ENCODE results near the gene CCND1. TPM values are rescaled to one million over a fixed set of nuclear protein-coding genes. Genes with fewer than 3 reads are reported as not detected.
A peak's percentile ranks its signal among the peaks of the same experiment; 100 is the strongest.

Gene CCND1
- total RNA-seq, 1 experiment from 2014 or later, result 392 TPM

DNA sequence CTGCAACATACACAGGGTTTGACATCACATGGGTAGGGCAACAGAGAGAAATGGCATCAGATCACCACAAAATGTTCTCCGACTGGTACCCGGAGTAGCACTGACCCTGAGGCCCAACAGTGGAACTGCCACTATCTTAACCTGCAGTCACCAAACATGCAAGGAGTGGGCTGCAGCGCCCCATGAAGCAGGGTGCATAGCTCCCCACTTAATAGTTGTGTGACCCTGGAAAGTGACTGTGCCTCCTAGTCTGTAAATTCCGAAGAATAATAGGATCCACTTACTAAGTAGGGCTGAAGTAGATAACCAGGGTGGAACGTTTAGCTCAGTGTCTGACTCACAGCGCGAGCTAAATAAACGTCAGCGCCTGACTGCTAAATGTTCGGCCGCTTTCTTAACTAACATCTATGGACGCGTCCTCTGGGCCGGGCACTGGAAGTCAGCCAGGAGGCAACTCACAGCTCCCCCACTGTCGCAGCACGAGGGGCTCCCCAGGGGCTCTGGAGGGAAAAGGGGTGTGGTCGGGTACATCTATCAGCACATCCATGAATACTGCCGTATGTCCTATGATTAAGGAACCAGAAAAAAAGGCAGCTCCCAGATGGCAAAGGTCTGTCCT, 33.4 kb downstream of the CCND1 start:
- Mint-ChIP-seq H3K27me3 (ENCODE audit: unreplicated experiment) (no peaks in the 10 kb centered on the region), H3K27ac (ENCODE audit: unreplicated experiment) (peak overlapping the region; percentile 88), H3K4me3 (ENCODE audit: low read depth, unreplicated experiment) (peak overlapping the region; percentile 86), H3K4me1 (ENCODE audit: low read depth, unreplicated experiment) (peaks cover 26% of the 10 kb centered on the region), H3K9me3 (ENCODE audit: low read depth, unreplicated experiment) (no peaks in the 10 kb centered on the region), H3K36me3 (ENCODE audit: insufficient read depth, unreplicated experiment) (peaks cover 45% of the 10 kb centered on the region)
- CTCF ChIA-PET, result interaction anchor here (0.9 to 1.6 kb wide), 7 partner anchors 9 to 573 kb away, joined by 3 to 6 read pairs (median 4); no protein-coding TSS in a partner anchor
- no peak for DNase-seq
- BruUV-seq (replicated peaks), result TSS peak; percentile 54
- TF ChIP-seq, protein P1, sequence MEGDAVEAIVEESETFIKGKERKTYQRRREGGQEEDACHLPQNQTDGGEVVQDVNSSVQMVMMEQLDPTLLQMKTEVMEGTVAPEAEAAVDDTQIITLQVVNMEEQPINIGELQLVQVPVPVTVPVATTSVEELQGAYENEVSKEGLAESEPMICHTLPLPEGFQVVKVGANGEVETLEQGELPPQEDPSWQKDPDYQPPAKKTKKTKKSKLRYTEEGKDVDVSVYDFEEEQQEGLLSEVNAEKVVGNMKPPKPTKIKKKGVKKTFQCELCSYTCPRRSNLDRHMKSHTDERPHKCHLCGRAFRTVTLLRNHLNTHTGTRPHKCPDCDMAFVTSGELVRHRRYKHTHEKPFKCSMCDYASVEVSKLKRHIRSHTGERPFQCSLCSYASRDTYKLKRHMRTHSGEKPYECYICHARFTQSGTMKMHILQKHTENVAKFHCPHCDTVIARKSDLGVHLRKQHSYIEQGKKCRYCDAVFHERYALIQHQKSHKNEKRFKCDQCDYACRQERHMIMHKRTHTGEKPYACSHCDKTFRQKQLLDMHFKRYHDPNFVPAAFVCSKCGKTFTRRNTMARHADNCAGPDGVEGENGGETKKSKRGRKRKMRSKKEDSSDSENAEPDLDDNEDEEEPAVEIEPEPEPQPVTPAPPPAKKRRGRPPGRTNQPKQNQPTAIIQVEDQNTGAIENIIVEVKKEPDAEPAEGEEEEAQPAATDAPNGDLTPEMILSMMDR (IDR thresholded peaks at IDR 0.05; ENCODE audit: unreplicated experiment), result no peak
- intact Hi-C loops (cut with micrococcal nuclease; ENCODE audit: unreplicated experiment), result no loop called here

DNA sequence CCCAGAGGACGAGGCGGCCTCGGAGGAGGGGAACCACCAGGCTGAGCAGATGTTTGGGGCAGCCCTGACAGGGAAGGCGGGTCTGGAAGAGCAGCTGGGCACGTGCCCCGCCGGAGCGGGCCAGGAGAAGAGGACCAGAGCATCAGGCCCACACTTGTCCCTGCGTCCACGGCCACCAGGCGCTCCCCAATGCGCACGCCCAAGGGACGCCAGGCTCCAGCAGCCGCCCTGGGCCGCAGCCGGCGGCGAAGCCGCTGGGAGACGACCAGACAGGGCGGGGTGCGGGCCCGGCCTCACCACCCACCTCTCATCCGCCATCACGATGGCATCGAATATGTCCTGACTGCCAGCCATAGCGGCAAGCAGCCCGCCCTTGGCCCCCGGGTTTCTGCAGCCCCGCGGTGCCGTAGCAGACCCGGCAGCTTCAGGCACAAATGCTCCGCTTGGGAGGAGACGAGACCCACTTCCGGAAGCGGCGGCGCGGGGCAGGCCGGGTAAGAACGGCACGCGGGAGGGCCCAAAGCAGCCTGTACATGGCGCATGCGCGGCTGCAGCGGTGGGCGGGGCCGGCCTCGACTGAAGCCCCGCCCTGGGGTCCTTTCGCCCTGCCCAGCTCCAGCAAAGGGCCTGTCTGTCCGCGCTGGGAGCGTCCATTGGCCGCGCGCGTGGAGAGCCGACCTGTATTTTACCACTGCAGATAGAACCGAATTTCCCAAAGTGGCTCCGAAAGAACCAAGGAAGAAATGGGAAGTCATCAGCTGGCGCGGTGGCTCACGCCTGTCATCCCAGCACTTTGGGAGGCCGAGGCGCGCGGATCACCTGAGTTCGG, 34.1 kb downstream of the CCND1 start, which contains the start of gene LTO1:
TSS of gene LTO1 (minus strand) at position 468 of the 829 bp plus-strand sequence. CDS start at position 354, 114 bp downstream.
- BruUV-seq (replicated peaks), result no TSS peak

DNA sequence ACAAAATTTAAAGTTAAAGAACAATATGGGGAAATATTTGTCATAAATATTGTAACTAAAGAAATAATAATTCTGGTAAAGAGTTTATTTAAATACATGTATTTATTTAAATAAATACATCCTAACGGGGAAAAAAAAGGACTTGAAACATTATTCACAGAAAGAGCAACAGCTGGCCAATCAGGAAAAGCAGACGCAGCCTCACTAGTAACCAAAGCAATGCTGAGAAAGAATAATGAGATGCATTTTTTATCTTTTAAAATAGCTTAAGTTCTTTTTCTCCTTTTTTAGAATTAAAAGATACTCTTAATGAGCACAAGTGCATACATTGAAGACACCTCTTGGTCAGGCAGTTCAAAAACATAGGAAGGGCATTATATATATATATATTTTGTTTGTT, 36.8 kb downstream of the CCND1 start:
- H3K27me3 Mint-ChIP-seq (ENCODE audit: unreplicated experiment), result no peaks in the 10 kb centered on the region
- TF ChIP-seq, protein P1 (IDR thresholded peaks at IDR 0.05; ENCODE audit: unreplicated experiment), result no peak
- peaks cover 24% of the 10 kb centered on the region for H3K4me1 Mint-ChIP-seq (ENCODE audit: low read depth, unreplicated experiment)
- CTCF ChIA-PET, result interaction anchor here (0.5 kb wide), 1 partner anchor 38 kb away, joined by 3 read pairs; no protein-coding TSS in a partner anchor
- H3K27ac Mint-ChIP-seq (ENCODE audit: unreplicated experiment), result no peak overlapping the region
- no peaks in the 10 kb centered on the region for H3K9me3 Mint-ChIP-seq (ENCODE audit: low read depth, unreplicated experiment)
- no peak for DNase-seq
- H3K4me3 Mint-ChIP-seq (ENCODE audit: low read depth, unreplicated experiment), result no peak overlapping the region
- intact Hi-C loops (cut with micrococcal nuclease; ENCODE audit: unreplicated experiment), result no loop called here
- peaks cover 30% of the 10 kb centered on the region for H3K36me3 Mint-ChIP-seq (ENCODE audit: insufficient read depth, unreplicated experiment)
- no TSS peak for BruUV-seq (replicated peaks)

More for the DNA sequence above, 34.1 kb downstream of the CCND1 start, which contains the start of gene LTO1:
- CTCF ChIA-PET, result interaction anchor here (0.6 to 1.6 kb wide), 7 partner anchors 9 to 639 kb away, joined by 3 to 6 read pairs (median 4); no protein-coding TSS in a partner anchor
- Mint-ChIP-seq H3K4me3 (ENCODE audit: low read depth, unreplicated experiment) (peak within 1 kb of the TSS; percentile 86), H3K9me3 (ENCODE audit: low read depth, unreplicated experiment) (no peaks in the 10 kb centered on the region), H3K27ac (ENCODE audit: unreplicated experiment) (peak within 1 kb of the TSS; percentile 88), H3K27me3 (ENCODE audit: unreplicated experiment) (no peaks in the 10 kb centered on the region), H3K36me3 (ENCODE audit: insufficient read depth, unreplicated experiment) (peaks cover 39% of the 10 kb centered on the region), H3K4me1 (ENCODE audit: low read depth, unreplicated experiment) (peaks cover 22% of the 10 kb centered on the region)
- TF ChIP-seq, protein P1 (IDR thresholded peaks at IDR 0.05; ENCODE audit: unreplicated experiment), result no peak
- DNase-seq, result peak; percentile 97
- intact Hi-C loops (cut with micrococcal nuclease; ENCODE audit: unreplicated experiment), result no loop called here

DNA sequence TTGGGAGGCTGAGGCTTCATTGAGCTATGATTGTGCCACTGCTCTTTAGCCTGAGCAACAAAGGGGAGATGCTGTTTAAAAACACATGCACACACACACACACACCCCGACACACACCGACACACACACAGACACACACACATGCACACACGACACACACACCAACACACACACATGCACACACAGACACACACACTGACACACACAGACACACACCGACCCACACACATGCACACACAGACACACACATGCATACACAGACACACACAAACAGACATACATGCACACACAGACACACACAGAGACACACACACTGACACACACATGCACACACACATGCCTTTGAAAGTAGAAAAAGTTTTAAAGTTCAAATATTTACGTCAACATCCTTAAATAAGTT, 39.7 kb downstream of the CCND1 start:
- no peaks in the 10 kb centered on the region for H3K9me3 Mint-ChIP-seq (ENCODE audit: low read depth, unreplicated experiment)
- CTCF ChIA-PET, result no interaction called here
- BruUV-seq (replicated peaks), result no TSS peak
- no peaks in the 10 kb centered on the region for H3K27me3 Mint-ChIP-seq (ENCODE audit: unreplicated experiment)
- no peak overlapping the region for H3K4me3 Mint-ChIP-seq (ENCODE audit: low read depth, unreplicated experiment)
- H3K27ac Mint-ChIP-seq (ENCODE audit: unreplicated experiment), result no peak overlapping the region
- intact Hi-C loops (cut with micrococcal nuclease; ENCODE audit: unreplicated experiment), result loop anchor here (5.0 kb wide), 1 partner anchor 578 kb away; no protein-coding TSS in a partner anchor
- TF ChIP-seq, protein P1 (IDR thresholded peaks at IDR 0.05; ENCODE audit: unreplicated experiment), result no peak
- H3K36me3 Mint-ChIP-seq (ENCODE audit: insufficient read depth, unreplicated experiment), result peaks cover under 1% of the 10 kb centered on the region
- peaks cover 8% of the 10 kb centered on the region for H3K4me1 Mint-ChIP-seq (ENCODE audit: low read depth, unreplicated experiment)
- no peak for DNase-seq

Measured in Calu3 (cell line).